NCI-H2227 (cell line): ENCODE results near the gene MEN1.
"Not testable (repeated sequence)": the region's sequence is repeated elsewhere in the genome, so short reads cannot be mapped to it uniquely, and the experiment has no call there.

Source experiments
- DNase-seq: peaks from one replicate; lab custom pipeline; 2025; ENCODE audit not compliant: unreplicated experiment; lab: John Stamatoyannopoulos, UW

The MEN1 gene

DNA sequence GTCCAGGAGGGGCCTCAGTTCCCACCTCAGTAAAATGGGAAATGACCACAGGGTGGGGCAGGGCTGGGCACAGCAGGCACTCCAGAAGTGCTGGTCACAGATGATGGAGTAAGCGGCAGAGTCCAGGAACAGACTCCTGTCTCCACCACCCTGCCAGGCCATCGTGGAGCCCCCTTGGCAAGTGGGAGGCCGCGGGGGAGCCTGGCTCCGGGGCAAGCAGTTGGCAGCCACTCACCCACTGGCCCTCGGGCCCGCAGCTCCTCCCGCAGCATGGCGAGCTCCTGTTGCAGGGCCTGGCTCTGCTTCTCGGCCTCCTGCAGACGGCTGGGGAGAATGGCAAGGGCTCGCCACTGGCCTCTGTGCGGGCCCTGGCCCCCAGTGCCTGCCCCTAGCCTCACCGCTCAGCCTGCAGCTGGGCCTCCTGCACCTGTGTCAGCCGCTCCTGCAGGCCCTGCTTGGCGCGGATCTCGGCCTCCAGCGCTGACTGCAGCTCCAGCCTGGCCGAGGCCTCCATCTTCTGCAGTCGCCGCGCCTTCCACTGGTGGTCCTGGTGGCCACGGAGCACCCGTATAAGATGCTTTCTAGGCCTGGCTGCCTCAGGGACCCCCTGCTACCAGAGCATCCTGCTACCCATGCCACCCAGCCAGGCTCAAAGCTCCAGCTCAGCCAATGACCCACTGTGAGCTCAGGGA is 23.8 kb upstream of the MEN1 start:
- no peak for DNase-seq

GRCh38 chr11:64833509-64833908 is 23.2 kb upstream of the MEN1 start:
- no peak for DNase-seq

GRCh38 chr11:64833198-64833502 is 22.8 kb upstream of the MEN1 start:
- DNase-seq = no peak

GRCh38 chr11:64832467-64833197 is 22.3 kb upstream of the MEN1 start:
- no peak for DNase-seq

GRCh38 chr11:64831411-64831891 is 21.1 kb upstream of the MEN1 start:
- DNase-seq = peak; percentile 63

DNA sequence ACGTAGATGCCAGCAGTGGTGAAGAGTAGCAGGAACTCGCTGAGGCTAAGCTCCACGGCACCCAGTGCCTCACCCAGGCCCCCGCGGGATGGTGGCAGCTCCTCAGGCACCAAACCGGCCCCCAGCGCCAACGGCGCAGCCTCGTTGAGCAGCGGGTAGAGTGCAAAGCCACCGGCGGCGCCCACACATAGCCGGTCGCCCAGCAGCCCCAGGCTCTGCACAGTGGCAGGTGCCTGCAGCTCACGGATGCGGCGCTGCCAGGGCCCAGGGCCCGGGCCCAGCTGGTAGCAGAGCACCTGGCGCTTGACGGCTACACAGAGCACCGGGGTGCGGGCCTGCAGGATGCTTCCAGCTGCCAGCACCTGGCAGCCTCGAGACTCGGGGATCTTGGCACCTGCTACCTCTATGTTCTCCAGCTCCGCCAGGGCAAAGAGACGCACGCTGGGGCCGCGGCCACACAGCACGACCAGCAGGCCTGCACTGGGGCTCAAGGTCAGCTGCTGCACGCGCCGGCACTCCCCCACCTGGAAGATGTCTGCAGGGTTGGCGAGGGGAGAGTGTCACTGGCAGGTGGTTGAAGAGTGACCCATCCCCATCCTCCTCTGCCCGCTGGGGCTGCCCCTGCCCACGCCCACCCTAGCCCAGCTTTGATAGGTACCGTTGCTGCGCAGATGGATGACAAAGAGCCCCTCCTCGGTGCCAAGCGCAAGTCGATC is 19.3 kb upstream of the MEN1 start:
- no peak for DNase-seq

- no peak for DNase-seq
Measured at GRCh38 chr11:64827451-64827839, 17.1 kb upstream of the MEN1 start.

DNA sequence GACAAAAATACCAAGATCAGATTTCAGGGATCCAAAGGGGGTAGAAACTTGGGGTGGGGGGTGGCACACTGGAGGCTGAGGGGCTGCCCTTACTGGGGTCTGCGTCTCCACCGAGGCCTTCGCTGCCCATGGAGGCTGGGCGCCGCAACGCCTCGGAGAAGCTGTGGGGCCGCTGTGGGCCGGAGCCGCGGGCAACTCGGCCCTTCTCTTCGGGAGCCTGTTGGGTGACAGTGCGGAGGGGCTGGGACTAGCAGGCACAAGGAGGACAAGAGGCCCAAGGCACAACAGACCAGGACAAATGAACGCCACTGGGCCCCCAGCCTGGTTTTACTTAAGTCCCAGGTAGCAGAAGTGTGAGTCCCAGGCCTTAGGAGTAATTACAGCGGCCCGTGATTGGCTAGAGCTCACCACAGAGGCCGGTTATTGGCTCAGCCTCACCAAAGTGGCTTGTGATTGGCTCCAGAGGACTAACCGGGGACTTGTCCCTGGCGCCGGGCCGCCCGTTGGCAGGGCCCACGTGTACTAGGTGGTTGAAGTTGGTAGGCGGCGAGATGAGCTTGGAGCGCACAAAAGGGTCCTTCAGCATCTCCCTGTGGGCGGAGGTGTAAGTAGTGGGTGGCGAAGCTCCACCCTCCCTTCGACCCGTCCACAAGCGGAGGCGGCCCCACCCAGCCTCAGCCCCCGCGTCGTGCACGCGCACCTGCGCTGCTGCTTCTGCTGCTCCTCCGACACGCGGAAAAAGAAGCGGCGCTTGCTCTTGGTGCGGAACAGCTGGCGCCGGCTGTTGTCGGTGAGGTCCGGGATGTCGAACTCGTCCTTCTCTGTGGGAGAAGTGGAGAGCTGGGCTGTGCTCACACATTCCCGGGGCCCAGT is 16.5 kb upstream of the MEN1 start:
- no peak for DNase-seq

GRCh38 chr11:64826062-64826461 is 15.7 kb upstream of the MEN1 start:
- no peak for DNase-seq

DNA sequence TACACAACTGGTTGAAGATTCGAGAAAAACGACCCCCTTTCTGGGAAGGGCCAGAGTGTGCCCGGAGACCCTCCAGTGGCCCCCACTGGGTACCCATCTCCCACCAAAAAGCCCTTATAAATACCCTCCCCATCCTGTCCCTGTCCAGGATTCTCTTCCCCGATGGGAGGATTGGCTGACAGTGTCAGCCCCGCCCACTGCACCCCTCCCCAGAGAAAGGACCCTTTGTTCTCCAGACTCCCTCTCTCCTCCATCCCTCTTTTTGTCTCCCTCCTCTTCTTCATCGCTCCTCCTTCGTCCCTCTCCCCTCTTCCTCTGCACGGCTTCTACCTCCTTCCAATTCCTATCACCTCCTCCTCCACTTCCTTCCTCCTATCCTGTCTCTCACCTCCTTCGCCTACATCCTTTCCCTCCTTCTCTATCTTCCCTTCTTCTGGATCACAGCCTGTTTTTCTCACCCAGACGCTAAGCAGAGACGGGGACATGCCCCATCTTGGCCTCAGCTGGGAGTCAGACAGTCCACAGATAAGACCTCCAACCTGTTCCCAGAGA is 13.3 kb upstream of the MEN1 start:
- DNase-seq = no peak

DNA sequence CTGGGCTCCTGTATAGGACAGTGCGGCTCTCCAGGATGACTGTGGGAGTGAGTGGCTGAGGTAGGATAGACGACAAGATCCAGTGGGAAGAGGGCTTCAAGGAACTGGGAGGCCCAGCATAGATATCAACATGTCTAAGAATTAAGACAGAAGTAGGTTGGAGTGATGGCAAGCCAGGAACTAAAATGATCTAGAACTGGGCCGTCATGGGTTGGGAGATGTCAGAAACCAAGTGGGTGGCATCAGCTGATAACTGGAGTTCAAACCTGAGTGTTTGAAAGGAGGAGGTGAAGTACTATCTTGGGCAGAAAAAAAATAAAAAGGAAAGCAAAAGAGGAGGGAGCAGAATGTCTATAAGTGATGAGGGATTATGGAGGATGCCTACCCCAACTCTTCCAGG is 7.1 kb upstream of the MEN1 start:
- DNase-seq = no peak

DNA sequence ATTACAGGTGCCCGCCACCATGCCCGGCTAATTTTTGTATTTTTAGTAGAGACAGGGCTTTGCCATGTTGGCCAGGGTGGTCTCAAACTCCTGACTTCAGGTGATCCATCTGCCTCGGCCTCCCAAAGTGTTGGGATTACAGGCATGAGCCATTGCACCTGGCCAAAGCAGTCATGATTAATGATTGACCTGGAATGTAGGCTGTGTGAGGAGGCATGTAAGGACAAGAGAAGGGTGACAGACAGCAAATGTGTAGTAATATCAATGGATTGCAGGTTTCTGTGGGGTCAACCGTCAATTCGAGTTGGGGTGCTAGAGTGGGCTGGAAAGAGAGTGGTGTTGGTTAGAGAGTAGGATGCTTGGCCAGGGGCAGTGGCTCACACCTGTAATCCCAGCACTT is 5.1 kb upstream of the MEN1 start:
- not testable (repeated sequence) for DNase-seq

DNA sequence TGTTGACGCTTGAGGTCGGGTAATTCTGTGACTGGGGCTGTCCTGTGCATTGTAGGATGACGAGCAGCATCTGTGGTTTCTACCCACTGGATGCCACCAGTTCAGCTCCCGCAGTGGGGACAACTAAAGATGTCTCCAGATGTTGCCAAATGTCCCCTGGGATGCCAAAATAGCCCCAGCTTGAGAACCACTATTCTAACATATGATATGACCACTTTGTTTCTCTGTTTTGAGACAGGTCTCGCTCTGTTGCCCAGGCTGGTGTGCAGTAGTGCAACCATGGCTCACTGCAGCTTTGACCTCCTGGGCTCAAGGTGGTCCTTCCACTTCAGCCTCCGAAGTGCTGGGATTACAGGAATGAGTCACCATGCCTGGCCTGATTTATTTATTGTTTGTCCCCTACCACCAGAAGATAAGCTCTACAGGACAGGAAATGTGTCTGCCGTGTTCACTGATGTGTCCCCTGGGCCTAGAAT is 4.4 kb upstream of the MEN1 start:
- DNase-seq = no peak

- no peak for DNase-seq
Measured at GRCh38 chr11:64813826-64814225, 3.5 kb upstream of the MEN1 start.

DNA sequence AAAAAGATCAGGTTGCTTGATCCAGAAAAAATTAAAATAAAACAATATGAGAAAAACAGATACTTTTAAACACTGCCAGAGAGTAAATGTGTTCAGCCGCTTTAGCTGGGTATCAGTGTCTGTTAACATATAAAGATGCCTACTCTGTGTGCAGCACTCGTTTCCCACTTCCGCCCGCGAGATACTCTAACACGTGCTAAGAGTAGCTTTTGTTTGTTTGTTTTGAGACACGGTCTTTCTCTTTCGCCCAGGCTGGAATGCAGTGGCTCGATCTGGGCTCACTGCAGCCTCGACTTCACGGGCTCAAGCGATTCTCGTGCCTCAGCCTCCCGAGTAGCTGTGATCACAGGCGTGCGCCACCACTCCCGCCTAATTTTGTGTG is 531 bp upstream of the MEN1 start:
- DNase-seq = peak; percentile 69

- DNase-seq = peak; percentile 53
Measured at GRCh38 chr11:64809781-64810241, 540 bp downstream of the MEN1 start.

- no peak for DNase-seq
Measured at GRCh38 chr11:64805481-64805880, 4.9 kb downstream of the MEN1 start.

DNA sequence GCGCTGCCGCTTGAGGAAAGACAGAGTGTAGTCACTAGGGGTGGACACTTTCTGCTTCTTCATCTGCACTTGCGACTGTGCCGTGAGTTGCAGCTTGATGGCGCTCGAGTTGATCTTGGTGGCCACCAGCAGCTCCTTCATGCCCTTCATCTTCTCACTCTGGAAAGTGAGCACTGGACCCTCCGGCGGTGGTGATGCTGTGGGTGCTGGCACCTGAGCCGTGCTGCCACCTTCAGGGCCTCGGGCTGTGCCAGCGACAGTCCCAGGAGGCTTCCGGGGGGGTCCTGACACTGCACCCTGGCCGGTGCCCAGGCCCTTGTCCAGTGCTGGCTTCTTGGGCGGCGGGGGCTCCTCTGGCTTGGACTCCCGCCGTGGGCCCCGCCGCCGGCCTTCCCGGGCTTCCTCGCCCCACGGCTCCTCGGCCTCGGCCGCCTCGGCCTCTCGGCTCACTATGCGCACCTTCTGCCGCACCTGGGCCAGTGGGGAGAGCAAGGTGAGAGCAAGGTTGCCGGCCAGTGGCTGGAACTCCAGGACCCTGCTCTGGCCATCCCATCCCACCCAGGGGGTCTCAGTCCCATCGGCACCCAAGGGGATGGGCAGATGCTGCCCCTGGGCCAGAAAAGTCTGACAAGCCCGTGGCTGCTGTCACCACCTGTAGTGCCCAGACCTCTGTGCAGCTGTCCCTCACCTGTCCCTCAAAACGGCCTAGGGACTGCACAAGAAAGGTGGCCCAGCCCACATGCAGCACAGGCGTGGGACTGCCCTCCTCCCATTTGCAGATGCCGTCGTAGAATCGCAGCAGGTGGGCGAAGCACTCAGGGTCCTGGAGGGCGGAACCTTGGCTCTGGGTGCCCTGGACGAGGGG is 5.8 kb downstream of the MEN1 start:
- peak; percentile 33 for DNase-seq

DNA sequence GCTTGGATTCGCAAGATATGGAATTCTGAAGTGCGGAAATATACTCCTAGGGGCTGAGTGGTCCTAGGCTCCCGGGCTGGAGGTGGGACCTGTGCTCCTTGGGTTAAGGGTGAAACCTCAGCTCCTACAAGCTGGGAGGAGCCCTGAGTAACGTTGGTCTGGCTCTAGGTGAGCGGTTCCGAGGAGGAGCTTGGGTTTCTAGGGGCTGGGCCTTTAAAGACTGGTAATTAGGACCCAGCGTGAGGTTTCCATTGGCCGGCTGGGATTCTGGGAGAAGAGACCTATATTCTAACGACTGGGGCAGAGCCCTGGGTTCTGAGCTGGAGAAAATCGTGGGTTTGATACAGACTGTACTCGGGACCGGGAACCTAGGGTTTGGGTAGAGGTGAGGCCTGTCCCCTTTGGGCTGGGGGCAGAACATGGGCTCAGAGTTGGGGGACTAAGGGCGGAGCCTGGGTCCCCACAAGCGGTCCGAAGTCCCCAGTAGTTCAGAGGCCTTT is 6.5 kb downstream of the MEN1 start:
- peak; percentile 59 for DNase-seq
